NB4 (cell line): ENCODE results near the gene FAAH2.

Experiments used
- DNase-seq: peaks from one replicate; pipeline ENCODE4 v3.0.0; 2010; ENCODE audit warnings: low read depth
- H3K4me3 ChIP-seq: one replicate; pipeline ENCODE4 v1.5.1; 2011; ENCODE audit warnings: mild to moderate bottlenecking, low read depth, low read length, moderate library complexity
- MYC ChIP-seq: IDR thresholded peaks from 2 replicates; pipeline ENCODE4 v1.6.1; 2011; ENCODE audit warnings: low read depth, low read length
- TF ChIP-seq, protein P1 (sequence below): IDR thresholded peaks from one replicate; pipeline ENCODE4 v1.5.1; 2012; ENCODE audit warnings: low read depth, low read length

Gene FAAH2

GRCh38 chrX:57528670-57529255 lies 242.3 kb downstream of the FAAH2 start:
- H3K4me3 ChIP-seq = no peak overlapping the region
- peak; percentile 34 for DNase-seq
- no peak for TF ChIP-seq MYC
- TF ChIP-seq, protein P1, sequence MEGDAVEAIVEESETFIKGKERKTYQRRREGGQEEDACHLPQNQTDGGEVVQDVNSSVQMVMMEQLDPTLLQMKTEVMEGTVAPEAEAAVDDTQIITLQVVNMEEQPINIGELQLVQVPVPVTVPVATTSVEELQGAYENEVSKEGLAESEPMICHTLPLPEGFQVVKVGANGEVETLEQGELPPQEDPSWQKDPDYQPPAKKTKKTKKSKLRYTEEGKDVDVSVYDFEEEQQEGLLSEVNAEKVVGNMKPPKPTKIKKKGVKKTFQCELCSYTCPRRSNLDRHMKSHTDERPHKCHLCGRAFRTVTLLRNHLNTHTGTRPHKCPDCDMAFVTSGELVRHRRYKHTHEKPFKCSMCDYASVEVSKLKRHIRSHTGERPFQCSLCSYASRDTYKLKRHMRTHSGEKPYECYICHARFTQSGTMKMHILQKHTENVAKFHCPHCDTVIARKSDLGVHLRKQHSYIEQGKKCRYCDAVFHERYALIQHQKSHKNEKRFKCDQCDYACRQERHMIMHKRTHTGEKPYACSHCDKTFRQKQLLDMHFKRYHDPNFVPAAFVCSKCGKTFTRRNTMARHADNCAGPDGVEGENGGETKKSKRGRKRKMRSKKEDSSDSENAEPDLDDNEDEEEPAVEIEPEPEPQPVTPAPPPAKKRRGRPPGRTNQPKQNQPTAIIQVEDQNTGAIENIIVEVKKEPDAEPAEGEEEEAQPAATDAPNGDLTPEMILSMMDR = peak; percentile 54
